Activated CD8-positive, alpha-beta T cell treated with anti-CD3 and anti-CD28 coated beads for 36 hours (primary cell): Measurements from ENCODE around the gene GLTP. TPM values are rescaled to one million over a fixed set of nuclear protein-coding genes. Genes with fewer than 3 reads are reported as not detected.
"Not testable (repeated sequence)": the region's sequence is repeated elsewhere in the genome, so short reads cannot be mapped to it uniquely, and the experiment has no call there.

Experiments
- ATAC-seq: fragments of 200-7000 bp; cut with Tn5 transposase; one replicate; pipeline ENCODE4 v1.10.0; 2021; ENCODE audit warnings: mild to moderate bottlenecking, moderate library complexity
- CTCF ChIA-PET: fragments of 350-600 bp; sonication (Branson Sonifier 250); formaldehyde crosslinking; loops from one replicate; lab custom pipeline; 2021; ENCODE audit warnings: antibody characterized with exemption; lab: Charles Lee
- POLR2A ChIA-PET: fragments of 350-600 bp; sonication (Branson Sonifier 250); formaldehyde crosslinking; loops from one replicate; lab custom pipeline; 2021; ENCODE audit warnings: antibody characterized with exemption; lab: Charles Lee
- DNase-seq: peaks from one replicate; pipeline ENCODE4 v3.0.0-alpha.2; 2020
- H3K27ac Mint-ChIP-seq: one replicate; pipeline ENCODE4 v1.8.0; 2021; ENCODE audit warnings: mild to moderate bottlenecking, mixed read lengths
- H3K27me3 Mint-ChIP-seq: one replicate; pipeline ENCODE4 v1.8.0; 2021; ENCODE audit warnings: mixed read lengths
- H3K36me3 Mint-ChIP-seq: one replicate; pipeline ENCODE4 v1.8.0; 2021; ENCODE audit warnings: low read depth, mixed read lengths
- H3K4me1 Mint-ChIP-seq: one replicate; pipeline ENCODE4 v1.8.0; 2021; ENCODE audit warnings: low read depth, mixed read lengths
- H3K4me3 Mint-ChIP-seq: one replicate; pipeline ENCODE4 v1.8.0; 2021; ENCODE audit warnings: mild to moderate bottlenecking, moderate library complexity, mixed read lengths
- H3K9me3 Mint-ChIP-seq: one replicate; pipeline ENCODE4 v1.8.0; 2021; ENCODE audit warnings: mixed read lengths
- CTCF ChIP-seq: fragments of 200-600 bp; IDR thresholded peaks from one replicate; pipeline ENCODE4 v1.8.0; 2022; ENCODE audit warnings: antibody characterized with exemption, mild to moderate bottlenecking
- intact Hi-C: fragments of 100-400 bp; cut with micrococcal nuclease; formaldehyde crosslinking; loops from one replicate; pipeline ENCODE4 v1.10.0; 2022
- total RNA-seq, 2 experiments: library from RNA; stranded (reverse); gene quantifications; one replicate each; pipeline ENCODE4 v1.2.3, GENCODE V29; 2021

Gene GLTP
- total RNA-seq, 2 experiments from 2014 or later, result 19.9 to 21.2 TPM

GRCh38 chr12:109857715-109858114, 22.6 kb downstream of the GLTP start:
- TF ChIP-seq CTCF, result no peak

GRCh38 chr12:109855377-109855776, 25.0 kb downstream of the GLTP start:
- Mint-ChIP-seq H3K4me3 (no peak overlapping the region), H3K27ac (no peak overlapping the region), H3K27me3 (no peaks in the 10 kb centered on the region), H3K36me3 (peaks cover 4% of the 10 kb centered on the region), H3K4me1 (peaks cover 2% of the 10 kb centered on the region), H3K9me3 (no peaks in the 10 kb centered on the region)
- no peak for DNase-seq
- no peak for ATAC-seq
- intact Hi-C loops, result no loop called here
- TF ChIP-seq CTCF, result no peak
- ChIA-PET POLR2A (interaction anchor here (1.2 kb wide), 1 partner anchor 10 kb away, joined by 3 read pairs; no protein-coding TSS in a partner anchor), CTCF (interaction anchor here (3.5 to 4.0 kb wide), 2 partner anchors 10 to 73 kb away, joined by 24 to 34 read pairs; no protein-coding TSS in a partner anchor)

More at GRCh38 chr12:109857715-109858114, 22.6 kb downstream of the GLTP start:
- POLR2A ChIA-PET, result interaction anchor here (0.5 kb wide), 1 partner anchor 290 kb away, joined by 4 read pairs; no protein-coding TSS in a partner anchor
- intact Hi-C loops, result no loop called here
- Mint-ChIP-seq H3K27ac (no peak overlapping the region), H3K4me1 (peaks cover 2% of the 10 kb centered on the region), H3K4me3 (no peak overlapping the region), H3K36me3 (peaks cover 4% of the 10 kb centered on the region), H3K9me3 (no peaks in the 10 kb centered on the region), H3K27me3 (no peaks in the 10 kb centered on the region)
- no peak for ATAC-seq
- no peak for DNase-seq
- CTCF ChIA-PET, result interaction anchor here (1.0 to 6.0 kb wide), 2 partner anchors 13 to 17 kb away, joined by 3 to 27 read pairs; no protein-coding TSS in a partner anchor

GRCh38 chr12:109850518-109850917, 29.8 kb downstream of the GLTP start:
- CTCF ChIA-PET, result interaction anchor here (1.9 kb wide), 1 partner anchor 46 kb away, joined by 4 read pairs; no protein-coding TSS in a partner anchor
- intact Hi-C loops, H3K36me3 Mint-ChIP-seq, H3K27ac Mint-ChIP-seq, H3K4me1 Mint-ChIP-seq, H3K9me3 Mint-ChIP-seq, H3K4me3 Mint-ChIP-seq, ATAC-seq, DNase-seq, H3K27me3 Mint-ChIP-seq: not testable (repeated sequence)
- POLR2A ChIA-PET, result interaction anchor here (1.1 kb wide), 1 partner anchor 8 kb away, joined by 3 read pairs; no protein-coding TSS in a partner anchor

GRCh38 chr12:109847142-109847735, 33.1 kb downstream of the GLTP start:
- H3K4me3 Mint-ChIP-seq, result no peak overlapping the region
- H3K27me3 Mint-ChIP-seq, result no peaks in the 10 kb centered on the region
- DNase-seq (no peak), ATAC-seq (no peak)
- ChIA-PET CTCF (interaction anchor here (9.5 kb wide), 1 partner anchor 41 kb away, joined by 157 read pairs; no protein-coding TSS in a partner anchor), POLR2A (interaction anchor here (0.6 kb wide), 1 partner anchor 535 kb away, joined by 3 read pairs; no protein-coding TSS in a partner anchor)
- H3K9me3 Mint-ChIP-seq, result no peaks in the 10 kb centered on the region
- H3K4me1 Mint-ChIP-seq, result peaks cover 6% of the 10 kb centered on the region
- no peak for TF ChIP-seq CTCF
- intact Hi-C loops, result loop anchor here (5.0 kb wide), 1 partner anchor 40 kb away; no protein-coding TSS in a partner anchor
- no peak overlapping the region for H3K27ac Mint-ChIP-seq
- H3K36me3 Mint-ChIP-seq, result no peaks in the 10 kb centered on the region

- DNase-seq, result no peak
- H3K4me3 Mint-ChIP-seq, result peak overlapping the region; percentile 18
- POLR2A ChIA-PET, result interaction anchor here (0.8 to 1.5 kb wide), 3 partner anchors 9 to 56 kb away, joined by 3 to 5 read pairs (median 4); no protein-coding TSS in a partner anchor
- no peak for ATAC-seq
- H3K27me3 Mint-ChIP-seq, result no peaks in the 10 kb centered on the region
- CTCF ChIA-PET, result interaction anchor here (0.6 to 9.5 kb wide), 55 partner anchors 8 to 419 kb away, joined by 3 to 157 read pairs (median 5); partner anchors contain the start of genes MMAB, MVK and TCHP
- TF ChIP-seq CTCF, result no peak
- H3K27ac Mint-ChIP-seq, result no peak overlapping the region
- no peaks in the 10 kb centered on the region for H3K36me3 Mint-ChIP-seq
- intact Hi-C loops, result loop anchor here (5.0 kb wide), 1 partner anchor 39 kb away; no protein-coding TSS in a partner anchor
- H3K4me1 Mint-ChIP-seq, result peaks cover 6% of the 10 kb centered on the region
- no peaks in the 10 kb centered on the region for H3K9me3 Mint-ChIP-seq
Measured at GRCh38 chr12:109845824-109846205, 34.5 kb downstream of the GLTP start.
